Measurements from ENCODE around the gene TAMALIN.

Gene TAMALIN

GRCh38 chr12:52037248-52037861 is 30.6 kb downstream of the TAMALIN start:
- Histone ChIP-seq H3K36me3 (ENCODE audit: control insufficient read depth, low read length) (peaks cover 4% of the 10 kb centered on the region; the same call in 1 of the 2 replicates), H3K9me3 (ENCODE audit: control insufficient read depth, insufficient read depth, low read length) (no peaks in the 10 kb centered on the region), H3K9me2 (replicated peaks; ENCODE audit: control insufficient read depth, low read length) (no peaks in the 10 kb centered on the region), H3K4me2 (ENCODE audit: low read length) (peak overlapping the region; percentile 82), H3K4me1 (ENCODE audit: control insufficient read depth, low read length) (peaks cover 87% of the 10 kb centered on the region), H4K20me1 (ENCODE audit: control insufficient read depth, insufficient read depth, low read depth, low read length) (no peaks in the 10 kb centered on the region), H3F3A (ENCODE audit: control insufficient read depth, insufficient read depth) (peaks cover 24% of the 10 kb centered on the region), H3K27me3 (ENCODE audit: control insufficient read depth, low read length) (no peaks in the 10 kb centered on the region), H3K27ac (ENCODE audit: low read depth, low read length) (peak overlapping the region; percentile 52), H3K79me2 (ENCODE audit: control insufficient read depth, low read length) (peaks cover 33% of the 10 kb centered on the region), H3K4me3 (ENCODE audit: low read length) (peak overlapping the region; percentile 87)
- TF ChIP-seq CTCF (IDR thresholded peaks at IDR 0.05; ENCODE audit: low read depth, low read length, poor library complexity, severe bottlenecking), result peak; percentile 29
- no peak for TF ChIP-seq EZH2phosphoT487 (IDR thresholded peaks at IDR 0.05; ENCODE audit: borderline replicate concordance, low read length)

DNA sequence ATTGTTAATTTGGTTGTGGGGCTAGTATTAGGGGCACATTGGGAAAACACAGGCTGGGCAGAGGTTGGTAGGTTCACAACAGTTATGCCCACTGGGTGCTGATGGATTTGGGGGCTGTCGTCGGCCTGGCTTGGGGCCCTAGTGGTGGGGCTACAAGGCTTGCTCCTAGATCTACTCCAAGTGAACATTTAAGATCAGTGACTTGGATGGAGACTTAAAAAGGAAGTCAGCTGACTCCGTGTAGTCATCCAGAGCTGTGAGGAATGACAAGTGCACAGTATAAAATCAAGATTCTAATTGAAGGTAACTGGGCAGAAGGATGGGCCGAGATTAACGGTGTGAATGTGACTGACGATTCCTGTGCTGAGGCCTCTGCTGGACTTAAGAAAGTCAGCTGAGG is 31.7 kb downstream of the TAMALIN start:
- no peaks in the 10 kb centered on the region for H3K9me2 ChIP-seq (replicated peaks; ENCODE audit: control insufficient read depth, low read length)
- H3K4me1 ChIP-seq (ENCODE audit: control insufficient read depth, low read length), result peaks cover 86% of the 10 kb centered on the region
- peak overlapping the region; percentile 87 for H3K4me3 ChIP-seq (ENCODE audit: low read length)
- no peaks in the 10 kb centered on the region for H4K20me1 ChIP-seq (ENCODE audit: control insufficient read depth, insufficient read depth, low read depth, low read length)
- no peak overlapping the region for H3K27ac ChIP-seq (ENCODE audit: low read depth, low read length)
- no peak for TF ChIP-seq CTCF (IDR thresholded peaks at IDR 0.05; ENCODE audit: low read depth, low read length, poor library complexity, severe bottlenecking)
- peaks cover 15% of the 10 kb centered on the region; the same call in 1 of the 2 replicates for H3K36me3 ChIP-seq (ENCODE audit: control insufficient read depth, low read length)
- no peaks in the 10 kb centered on the region for H3K9me3 ChIP-seq (ENCODE audit: control insufficient read depth, insufficient read depth, low read length)
- peaks cover 39% of the 10 kb centered on the region for H3K79me2 ChIP-seq (ENCODE audit: control insufficient read depth, low read length)
- peak overlapping the region; percentile 82 for H3K4me2 ChIP-seq (ENCODE audit: low read length)
- peaks cover 17% of the 10 kb centered on the region for H3F3A ChIP-seq (ENCODE audit: control insufficient read depth, insufficient read depth)
- no peaks in the 10 kb centered on the region for H3K27me3 ChIP-seq (ENCODE audit: control insufficient read depth, low read length)

DNA sequence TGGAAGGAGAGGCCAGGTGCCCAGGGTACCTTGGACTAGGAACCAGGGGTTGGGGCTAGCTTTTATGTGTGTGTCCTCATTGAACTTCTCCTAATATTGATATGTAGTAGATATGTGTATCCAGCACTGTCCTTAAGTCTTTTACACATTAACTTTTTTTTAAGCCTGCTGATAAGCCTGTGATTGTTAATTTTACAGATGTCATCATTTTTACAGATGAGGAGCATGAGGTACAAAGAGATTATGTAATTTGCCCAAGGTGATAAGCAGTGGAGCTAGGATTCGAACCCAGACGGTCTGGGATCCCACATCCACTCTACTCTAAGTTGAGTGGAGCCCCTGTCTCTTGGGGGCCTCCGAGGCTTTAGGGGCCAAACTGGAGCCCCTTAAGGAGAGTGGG is 34.3 kb downstream of the TAMALIN start:
- Histone ChIP-seq H3K27me3 (ENCODE audit: control insufficient read depth, low read length) (no peaks in the 10 kb centered on the region), H3K9me2 (replicated peaks; ENCODE audit: control insufficient read depth, low read length) (no peaks in the 10 kb centered on the region), H3K4me2 (ENCODE audit: low read length) (peak overlapping the region; percentile 91), H3K27ac (ENCODE audit: low read depth, low read length) (no peak overlapping the region), H3K36me3 (ENCODE audit: control insufficient read depth, low read length) (peaks cover 20% of the 10 kb centered on the region; the same call in 1 of the 2 replicates), H3K79me2 (ENCODE audit: control insufficient read depth, low read length) (peaks cover 39% of the 10 kb centered on the region), H3K4me3 (ENCODE audit: low read length) (no peak overlapping the region), H3K9me3 (ENCODE audit: control insufficient read depth, insufficient read depth, low read length) (no peaks in the 10 kb centered on the region), H4K20me1 (ENCODE audit: control insufficient read depth, insufficient read depth, low read depth, low read length) (no peaks in the 10 kb centered on the region), H3K4me1 (ENCODE audit: control insufficient read depth, low read length) (peaks cover 72% of the 10 kb centered on the region), H3F3A (ENCODE audit: control insufficient read depth, insufficient read depth) (peaks cover 7% of the 10 kb centered on the region; the same call in 1 of the 2 replicates)
- TF ChIP-seq CTCF (IDR thresholded peaks at IDR 0.05; ENCODE audit: low read depth, low read length, poor library complexity, severe bottlenecking) (no peak), EZH2phosphoT487 (IDR thresholded peaks at IDR 0.05; ENCODE audit: borderline replicate concordance, low read length) (no peak)

Measured in DOHH2 (cell line).